NCI-H128 (cell line): ENCODE data around the gene WSB1.

Source experiments
- DNase-seq: peaks from one replicate; lab custom pipeline; 2025; ENCODE audit not compliant: unreplicated experiment; lab: John Stamatoyannopoulos, UW

Gene WSB1

DNA sequence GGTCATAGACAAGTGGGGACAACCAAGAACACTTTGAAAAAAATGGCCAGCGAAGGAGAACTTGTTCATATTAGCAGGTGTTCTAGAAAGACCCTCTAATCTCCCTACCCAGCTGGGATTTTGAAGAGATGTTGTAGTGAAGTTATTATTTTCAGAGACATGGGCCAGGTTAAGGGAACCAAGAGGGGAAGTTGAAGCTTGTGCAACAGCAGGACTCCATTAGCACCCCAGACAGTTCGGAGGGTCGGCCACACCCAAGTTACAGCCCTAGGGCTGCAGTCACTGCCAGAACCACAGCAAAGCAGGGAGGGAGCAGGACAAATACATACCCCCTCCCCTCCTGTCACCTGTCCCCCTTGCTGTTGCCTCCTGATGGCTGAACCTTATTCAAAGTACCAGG, 42.3 kb downstream of the WSB1 start:
- DNase-seq: no peak

DNA sequence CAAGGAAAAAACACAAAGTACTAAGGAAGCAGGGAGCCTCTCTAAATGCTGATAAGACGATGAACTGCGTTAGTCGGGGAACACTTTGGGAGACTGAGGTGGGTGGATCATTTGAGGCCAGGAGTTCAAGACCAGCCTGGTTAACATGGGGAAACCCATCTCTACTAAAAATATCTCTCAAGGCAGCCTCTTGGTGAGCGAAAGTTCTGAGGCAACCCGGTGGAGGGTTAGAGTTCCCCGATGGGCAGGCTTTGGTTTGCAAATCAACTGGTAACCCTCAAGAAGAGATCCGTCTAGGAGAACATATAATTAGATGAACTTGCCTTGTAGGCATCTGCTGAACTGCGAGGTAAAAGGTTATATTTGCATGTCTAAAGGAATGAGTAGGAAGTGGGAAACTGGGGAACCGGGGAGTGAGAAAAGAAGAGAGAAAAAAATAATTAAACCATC, 44.6 kb downstream of the WSB1 start:
- DNase-seq: no peak

DNA sequence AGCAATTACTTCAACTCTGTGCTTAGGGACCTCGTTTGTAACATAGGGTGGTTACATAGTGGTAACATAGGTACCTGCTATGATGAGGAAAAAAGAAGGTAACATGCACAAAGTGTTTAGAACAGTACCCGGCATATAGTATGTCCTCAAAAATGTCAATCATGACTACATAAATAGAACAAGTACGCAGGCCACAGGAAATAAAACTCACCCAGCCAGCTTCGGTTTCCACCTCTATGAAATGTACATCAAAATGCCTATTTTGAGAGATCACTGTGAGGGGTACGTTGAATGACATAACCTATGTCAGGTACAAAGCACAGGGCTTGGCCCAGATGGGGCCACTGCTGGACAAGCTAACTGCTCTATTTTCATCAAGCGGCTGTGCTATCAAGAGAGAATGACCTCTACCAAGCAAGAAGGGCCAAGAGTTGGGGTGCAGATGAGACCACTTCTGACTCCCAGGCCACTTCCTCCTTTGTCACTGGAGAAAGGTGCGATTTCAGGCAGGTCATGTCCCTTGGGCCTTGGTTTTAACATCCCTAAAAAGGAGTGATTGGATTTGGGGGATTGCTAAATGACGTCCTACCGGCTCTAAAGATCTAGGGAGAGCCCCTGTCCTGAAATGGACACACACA, 45.4 kb downstream of the WSB1 start:
- DNase-seq: no peak

DNA sequence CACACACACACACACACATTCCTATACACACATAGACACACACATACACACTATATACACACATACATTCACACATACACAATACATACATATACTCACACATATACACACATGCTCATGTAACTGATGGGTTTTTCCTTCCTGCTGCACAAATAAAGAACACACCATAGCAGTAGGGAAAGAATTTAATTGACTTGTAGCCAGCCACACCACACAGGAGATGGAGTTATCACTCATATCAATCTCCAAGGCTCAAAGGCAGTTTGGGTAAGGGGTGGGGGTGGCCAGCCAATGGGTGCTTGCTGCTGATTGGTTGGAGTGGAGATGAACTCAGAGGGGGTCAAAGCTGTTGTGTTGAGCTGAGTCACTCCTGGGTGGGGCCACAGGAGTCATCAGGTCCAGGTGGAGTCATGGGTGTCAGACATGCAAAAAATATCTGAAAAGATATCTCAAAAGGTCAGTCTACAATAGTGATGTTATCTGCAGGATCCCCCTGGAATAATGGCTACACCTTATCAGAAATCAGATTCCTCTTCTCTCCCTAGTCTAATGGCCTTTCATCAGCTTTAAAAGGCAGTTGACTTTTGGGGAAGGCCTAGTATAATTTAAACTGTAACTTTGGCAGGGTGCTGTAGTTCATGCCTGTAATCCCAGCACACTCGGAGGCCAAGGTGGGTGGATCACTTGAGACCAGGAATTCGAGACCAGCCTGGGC, 46.1 kb downstream of the WSB1 start:
- DNase-seq: no peak

DNA sequence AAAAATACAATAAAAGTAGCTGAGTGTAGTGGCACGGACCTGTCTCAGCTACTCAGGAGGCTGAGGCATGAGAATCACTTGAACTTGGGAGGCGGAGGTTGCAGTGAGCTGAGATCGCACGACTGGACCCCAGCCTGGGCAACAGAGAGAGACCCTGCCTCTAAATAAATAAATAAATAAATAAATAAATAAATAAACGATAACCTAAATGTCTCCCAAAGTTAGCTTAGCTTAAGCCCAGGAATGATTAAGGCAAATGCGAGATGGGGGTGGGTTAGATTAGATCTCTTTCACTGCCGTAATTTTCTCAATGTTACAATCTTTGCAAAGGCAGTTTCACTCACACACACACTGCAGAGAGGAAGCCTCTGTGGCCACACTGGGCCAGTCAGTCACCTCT, 46.7 kb downstream of the WSB1 start:
- DNase-seq: no peak

DNA sequence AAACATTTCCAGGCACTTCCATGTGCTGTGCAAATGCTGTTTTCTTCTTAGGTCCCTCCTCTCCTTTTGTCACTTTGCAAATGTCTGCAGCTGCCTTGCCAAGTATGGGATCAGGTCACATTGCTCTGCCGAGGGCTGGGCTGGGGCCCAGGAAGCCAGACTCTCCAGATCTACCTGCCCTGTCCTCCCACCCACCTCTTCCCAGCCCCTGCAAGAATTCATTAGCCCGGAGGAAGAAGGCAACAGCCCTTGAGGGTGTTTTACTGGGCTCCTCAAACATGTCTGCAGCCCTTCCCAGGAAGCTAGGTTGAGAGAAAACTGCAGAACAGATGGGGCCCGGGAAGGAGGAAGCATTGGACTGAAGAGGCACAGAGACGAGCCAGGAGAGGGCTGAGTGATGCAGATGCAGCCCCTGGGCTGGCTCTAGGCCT, 47.1 kb downstream of the WSB1 start:
- DNase-seq: no peak

DNA sequence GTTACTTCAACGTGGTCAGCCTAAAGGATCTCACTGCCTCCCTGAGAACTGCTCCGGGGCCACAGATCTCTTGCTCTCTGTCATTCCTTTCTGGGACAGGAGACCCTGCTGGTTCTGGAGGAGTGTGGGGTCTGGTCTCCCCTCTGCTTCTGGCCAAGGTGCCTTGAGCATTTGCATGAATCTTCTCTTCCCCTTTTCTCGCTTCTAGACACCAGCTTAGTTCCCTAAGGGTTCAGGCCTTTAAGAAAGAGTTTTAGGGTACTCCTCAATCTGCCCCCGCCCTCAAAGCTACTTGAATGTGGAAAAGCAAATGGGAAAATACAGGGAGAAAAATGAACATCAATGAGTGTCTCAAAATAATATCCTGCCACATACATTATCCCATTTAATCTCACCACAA, 48.1 kb downstream of the WSB1 start:
- no peak for DNase-seq

DNA sequence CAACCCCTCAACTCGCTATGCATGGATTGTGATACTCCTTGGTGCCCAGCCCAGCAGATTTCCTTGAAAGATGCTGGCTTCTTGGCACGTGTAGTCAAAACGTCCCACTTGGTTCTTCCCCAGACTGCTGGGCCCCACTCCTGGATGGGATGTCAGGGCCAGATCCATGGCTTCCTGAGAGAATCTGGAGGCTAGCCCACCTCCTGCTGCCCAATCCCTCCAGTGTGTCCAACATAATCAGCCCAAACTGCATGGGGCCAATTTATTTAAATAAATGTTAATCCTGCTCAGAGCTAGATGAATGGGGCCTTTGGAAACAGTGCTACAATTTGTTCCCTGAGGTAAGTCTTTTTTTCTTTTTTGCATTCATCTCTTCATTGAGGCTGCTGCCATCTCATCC, 49.4 kb downstream of the WSB1 start:
- no peak for DNase-seq

DNA sequence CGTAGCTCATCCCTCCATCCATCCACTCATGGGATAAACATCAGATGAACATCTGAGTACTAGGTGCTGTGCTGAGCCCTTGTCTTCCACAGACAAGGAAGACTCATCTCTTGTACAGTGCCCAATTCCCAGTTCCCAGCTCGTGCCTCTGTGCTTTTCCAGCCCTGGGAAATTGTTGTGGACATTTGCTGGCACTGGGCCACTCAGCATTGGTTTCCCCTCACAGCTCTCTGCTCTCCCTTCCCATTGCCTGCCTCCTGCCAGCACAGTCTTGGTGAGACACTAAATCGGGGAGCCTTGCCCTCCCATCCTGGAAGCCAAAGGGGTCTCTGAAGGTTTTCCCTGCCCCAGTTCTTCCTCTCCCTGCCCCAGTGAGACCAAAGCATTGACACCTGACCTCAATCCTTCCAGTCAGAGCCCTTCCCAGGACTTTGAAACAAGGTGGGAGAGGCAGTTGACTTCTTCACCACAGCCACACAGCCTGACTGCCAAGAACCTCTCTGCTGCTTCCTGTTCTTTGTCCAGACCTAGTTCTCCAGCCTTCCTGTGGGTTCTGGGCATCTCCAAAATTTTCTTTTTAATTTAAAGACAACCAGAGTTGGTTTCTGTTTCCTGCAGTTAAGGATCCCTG, 50.2 kb downstream of the WSB1 start:
- DNase-seq: no peak

DNA sequence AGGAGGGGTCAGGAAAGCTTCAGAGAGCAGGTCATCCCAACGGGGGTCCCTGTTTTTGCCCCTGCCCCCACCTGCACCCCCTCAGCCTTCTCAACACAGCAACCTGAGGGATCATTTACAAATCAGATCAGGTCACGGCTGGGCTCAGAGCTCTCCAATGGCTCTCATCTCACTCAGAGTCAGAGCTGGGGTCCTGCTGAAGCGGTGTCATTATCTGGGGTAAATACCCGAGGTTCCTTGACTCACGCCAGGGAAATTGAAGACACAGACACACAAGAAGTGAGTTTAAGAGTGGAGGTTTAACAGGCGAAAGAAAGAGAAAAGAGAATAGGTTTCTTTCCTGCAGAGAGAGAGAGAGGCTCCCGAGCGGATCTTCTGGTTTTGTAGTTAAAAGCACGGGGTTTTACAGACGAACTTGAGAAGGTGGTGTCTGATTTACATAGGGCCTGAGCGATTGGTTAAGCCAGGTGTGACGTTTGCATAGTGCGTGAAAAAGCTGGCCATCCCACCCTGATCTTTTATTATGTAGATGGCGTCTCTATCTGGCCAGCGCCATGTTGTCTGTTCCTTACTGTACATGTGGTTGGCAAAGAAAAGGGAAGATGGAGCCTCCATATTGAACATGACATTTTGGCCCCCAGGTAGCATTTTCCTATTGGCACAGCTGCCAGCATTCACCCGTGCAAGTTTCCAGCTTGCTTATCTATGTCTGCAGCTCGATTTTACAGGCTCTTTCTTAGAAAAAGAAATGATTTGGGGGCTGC, 51.4 kb downstream of the WSB1 start:
- DNase-seq: no peak

DNA sequence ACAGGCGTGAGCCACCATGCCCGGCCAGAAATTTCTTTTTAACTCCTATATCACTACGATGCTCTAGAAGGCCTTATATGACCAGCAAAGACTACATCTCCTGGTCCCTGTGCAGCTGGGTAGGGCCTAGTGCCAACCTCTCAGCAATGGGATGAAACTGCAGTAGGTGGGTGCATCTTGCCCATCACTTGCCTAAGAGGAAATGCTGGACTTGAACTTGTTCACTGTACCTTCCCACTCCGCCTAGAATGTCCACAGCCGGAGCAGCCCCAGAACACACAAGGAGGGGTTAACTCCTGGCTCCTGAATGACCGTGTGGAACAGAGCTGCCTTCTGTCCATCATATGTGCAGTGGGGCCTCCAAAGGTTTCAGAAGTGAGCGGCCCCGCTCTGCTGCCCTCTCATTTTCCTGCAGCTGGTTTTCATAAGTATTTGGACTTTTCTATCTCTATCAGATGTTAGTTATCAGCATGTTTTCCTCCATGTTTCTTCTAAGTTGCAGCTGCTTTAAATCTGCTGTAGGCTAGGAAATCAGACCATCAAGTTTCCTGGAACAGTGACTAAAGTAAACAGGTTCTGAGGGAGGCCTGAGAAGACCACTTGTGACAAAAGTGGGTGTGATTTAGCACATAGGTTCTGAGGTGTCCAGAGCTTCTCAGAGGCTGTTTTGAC, 52.5 kb downstream of the WSB1 start:
- no peak for DNase-seq

DNA sequence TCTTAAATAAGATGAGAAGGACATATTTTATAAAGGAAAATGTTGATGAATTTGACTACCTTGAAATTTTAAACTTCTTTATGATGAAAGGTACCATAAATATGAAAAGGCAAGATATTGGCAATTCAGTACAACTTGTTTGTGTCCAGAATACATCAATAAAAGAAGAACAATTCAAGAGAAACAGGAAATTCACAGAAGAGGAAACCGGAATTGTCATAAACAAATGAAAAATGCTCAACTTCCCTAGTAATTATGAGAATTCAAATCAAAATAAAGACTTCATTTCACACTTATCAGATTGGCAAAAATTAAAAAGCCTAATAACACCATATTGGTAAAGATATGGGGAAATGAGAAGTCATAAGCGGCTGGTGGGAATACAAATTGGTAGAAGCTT, 54.3 kb downstream of the WSB1 start:
- no peak for DNase-seq

DNA sequence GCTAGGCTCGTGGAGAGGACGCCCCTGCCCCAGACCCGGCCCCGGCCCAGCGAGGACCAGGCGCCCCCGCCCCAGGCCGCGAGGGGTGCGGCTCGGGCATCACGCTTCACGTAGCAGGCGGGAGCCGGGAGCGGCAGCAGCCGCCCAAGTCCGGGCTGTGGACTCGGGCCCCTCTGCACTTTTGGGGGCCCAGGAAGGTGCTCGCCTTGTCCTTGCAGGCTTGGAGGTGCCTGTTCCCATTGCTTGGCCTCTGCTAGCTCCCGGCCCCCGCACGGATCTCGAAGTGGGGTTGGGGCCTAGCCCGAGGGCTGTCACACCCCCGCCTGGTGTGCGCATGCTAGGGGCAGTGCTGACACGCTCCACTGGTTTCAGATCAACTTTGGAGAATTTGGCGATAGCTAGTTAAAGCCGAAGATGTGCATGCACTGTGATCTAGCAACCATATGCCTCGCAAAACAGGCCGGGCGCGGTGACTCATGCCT, 55.7 kb downstream of the WSB1 start:
- no peak for DNase-seq

DNA sequence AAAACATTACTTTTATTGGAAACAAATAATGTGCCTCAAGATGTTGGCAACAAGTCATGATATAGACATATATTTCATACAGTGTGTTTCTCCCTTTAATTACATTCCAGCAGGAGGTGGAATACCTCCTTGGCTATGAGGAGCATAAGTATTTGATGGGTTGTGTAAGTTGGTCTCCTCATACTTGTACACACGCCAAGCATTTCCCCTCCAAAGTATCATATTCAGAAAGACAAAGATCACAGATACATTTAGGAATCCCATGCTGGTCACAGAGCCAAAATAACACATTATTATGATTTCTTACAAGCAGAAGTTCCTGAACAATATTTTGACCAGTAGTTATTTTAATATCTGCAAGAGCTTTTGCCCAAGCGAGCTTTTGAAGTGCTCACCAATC, 57.8 kb downstream of the WSB1 start:
- no peak for DNase-seq

DNA sequence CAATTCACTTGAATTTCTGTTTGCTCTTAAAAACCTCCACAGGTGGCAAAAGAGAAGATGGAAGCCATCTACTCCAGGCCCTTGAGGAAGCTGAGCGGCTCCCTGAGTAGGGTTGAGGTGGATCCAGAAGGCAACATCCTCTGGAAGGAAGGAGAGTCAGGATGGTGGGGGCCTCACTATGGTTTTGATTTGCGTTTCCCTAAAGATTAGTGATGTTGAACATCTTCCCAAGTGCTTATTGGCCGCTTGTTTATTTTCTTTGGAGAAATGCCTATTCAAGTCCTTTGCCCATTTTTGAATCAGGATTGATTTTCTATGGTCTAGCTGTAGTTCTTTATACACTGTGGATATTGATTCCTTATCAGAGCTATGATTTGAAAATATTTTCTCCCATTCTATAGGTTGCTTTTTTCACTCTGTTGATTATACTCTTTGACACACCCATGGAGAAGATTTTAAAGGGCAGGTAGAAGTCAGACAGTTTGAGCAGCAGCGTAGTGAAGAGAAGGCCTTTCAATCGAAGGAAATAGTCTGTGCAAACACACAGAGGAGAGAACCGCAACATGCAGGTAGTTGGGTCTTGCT, 58.6 kb downstream of the WSB1 start:
- DNase-seq: no peak

DNA sequence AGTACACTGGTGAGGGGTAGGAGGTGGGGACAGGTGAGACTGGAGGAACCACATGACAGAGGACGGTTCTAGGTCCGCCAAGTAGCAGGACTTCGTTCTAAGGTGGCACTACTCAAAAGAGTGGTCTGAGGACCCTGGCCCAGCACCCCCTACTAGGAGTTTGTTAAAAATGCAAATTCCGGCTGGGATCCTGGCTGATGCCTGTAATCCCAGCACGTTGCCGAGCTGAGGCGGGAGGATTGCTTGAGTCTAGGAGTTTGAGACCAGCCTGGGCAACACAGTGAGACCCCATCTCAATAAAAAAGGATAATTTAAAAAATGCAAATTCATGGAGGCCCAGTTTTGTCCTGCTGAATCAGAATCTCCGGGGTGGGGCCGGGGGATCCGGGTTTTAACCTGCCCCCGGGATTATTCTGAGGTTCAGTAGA, 59.1 kb downstream of the WSB1 start:
- DNase-seq: no peak

DNA sequence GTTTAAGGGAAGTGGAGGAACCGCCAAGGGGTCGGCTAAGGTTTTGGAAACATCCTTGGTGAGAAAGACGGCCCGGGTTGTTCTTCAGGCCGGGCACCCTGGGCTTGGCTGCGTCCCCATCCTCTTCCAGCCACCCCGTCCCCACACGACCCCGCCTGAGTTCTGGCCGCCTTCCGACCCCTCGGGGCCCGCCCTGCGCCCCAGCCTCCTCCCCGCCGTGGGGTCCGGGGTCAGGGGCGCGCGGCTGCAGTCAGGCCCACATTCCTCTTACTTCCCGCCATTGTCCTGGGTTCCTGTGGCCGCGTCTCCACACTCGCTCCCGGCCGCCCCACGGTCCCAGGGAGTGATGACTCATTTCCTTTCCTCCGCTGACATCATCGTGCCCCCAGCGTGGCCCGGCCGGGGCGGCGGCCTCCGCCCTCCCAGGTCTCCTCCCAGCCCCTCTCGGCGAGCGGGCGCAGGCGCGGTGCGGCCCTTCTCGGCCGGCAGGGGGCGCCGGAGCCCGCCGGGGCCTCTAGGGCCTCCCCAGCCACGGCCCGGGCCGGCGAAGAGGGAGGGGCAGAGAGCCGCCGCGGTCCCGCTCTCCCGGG, 59.6 kb downstream of the WSB1 start:
- DNase-seq: peak; percentile 3

DNA sequence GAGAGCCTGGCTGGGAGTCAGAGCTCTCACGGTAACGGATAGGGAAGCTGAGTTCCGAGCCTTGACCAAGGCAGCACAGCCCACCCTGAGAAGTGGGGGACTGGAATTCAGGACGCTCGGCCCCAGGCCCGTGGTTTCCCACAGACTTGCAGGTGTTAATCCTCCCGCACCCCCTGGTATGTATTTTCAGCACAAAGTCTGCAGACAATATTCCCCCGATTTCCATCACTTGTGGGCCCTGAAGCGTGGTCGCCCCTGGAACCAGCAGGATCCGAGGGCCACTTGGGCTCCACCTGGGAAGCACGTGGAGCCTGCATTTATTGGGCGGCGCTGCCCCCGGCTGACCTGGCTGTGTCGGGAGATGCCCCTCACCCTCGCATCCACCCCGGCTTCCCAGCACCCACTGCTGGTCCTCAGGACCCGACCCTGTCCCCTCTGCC, 60.2 kb downstream of the WSB1 start:
- DNase-seq: no peak

DNA sequence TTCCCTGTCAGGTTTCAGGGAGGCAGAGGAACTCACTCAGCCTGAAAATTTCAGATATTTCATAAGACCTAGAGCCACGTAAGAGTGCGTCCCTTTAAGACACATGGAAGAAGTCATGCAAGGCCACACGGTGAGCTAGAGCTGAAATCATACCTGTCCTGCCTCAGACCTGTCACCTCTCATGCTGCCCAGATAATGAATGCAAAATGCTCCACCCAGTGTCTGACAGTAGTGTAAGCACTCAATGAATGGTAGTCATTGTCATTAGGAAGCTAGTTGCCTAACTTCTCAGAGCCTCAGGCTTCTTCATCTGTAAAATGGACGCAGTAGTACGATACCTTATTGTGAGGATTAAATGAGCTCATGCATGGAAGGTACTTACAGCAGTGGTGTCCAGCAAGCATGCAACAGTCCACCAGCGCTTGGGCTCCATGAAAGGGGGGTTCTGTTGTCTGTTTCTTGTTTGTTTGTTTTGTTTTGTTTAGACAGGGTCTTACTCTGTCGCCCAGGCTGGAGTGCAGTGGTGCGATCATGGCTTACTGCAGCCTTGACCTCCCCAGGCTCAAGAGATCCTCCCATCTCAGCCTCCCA, 60.7 kb downstream of the WSB1 start:
- no peak for DNase-seq

DNA sequence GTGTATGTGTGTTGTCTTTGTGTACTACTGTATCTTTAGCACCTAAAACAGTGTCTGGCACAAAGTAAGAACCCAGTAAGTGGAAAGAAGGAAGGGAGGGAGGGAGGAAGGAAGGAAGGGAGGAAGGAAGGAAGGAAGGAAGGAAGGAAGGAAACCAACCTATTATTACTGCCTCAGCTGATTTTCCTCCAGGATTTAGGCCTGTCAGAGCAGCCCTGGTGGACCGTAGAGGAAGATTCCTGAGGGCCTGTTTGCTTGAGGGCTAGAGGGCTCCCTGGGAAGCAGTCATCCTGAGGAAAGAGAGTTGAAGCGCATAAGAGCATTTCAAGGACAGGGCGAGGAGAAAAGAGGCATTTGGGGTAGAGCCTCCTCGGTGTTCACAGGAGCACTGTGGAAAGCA, 61.5 kb downstream of the WSB1 start:
- DNase-seq: no peak
